T-cell (primary cell): Measurements from ENCODE around the gene C1QBP. TPM values are rescaled to one million over a fixed set of nuclear protein-coding genes. Genes with fewer than 3 reads are reported as not detected.
"Not testable (repeated sequence)": the region's sequence is repeated elsewhere in the genome, so short reads cannot be mapped to it uniquely, and the experiment has no call there.

Experiments used
- ATAC-seq, 4 experiments: fragments of 200-7000 bp in 3 of 4; fragments of 150-1000 bp in 1 of 4; cut with Tn5 transposase; replicated peaks in 1 of 4; 1 replicate in 3 of 4; 2 replicates in 1 of 4; pipeline ENCODE4 v1.10.0; 2021; ENCODE audit warnings: moderate library complexity in 3 of 4, mild to moderate bottlenecking in 2 of 4, moderate number of reproducible peaks in 1 of 4
- CTCF ChIA-PET, 2 donors: fragments of 300-600 bp; sonication (Branson Sonifier 250); formaldehyde crosslinking; loops; one replicate each; lab custom pipeline; 2022; ENCODE audit warnings: antibody characterized with exemption in 2 of 2; lab: Charles Lee
- POLR2A ChIA-PET, 2 donors: fragments of 300-600 bp; sonication (Branson Sonifier 250); formaldehyde crosslinking; loops; one replicate each; lab custom pipeline; 2022; ENCODE audit warnings: antibody characterized with exemption in 2 of 2; lab: Charles Lee
- DNase-seq, 35 experiments: peaks; one replicate each; pipeline versions ENCODE4 v3.0.0 to v3.0.0-alpha.2; 2013 to 2023
- H3K27ac ChIP-seq: one replicate; pipeline ENCODE4 v1.5.1; 2013; ENCODE audit warnings: low read length
- H3K27me3 ChIP-seq, 2 experiments: replicated peaks in 1 of 2; 1 replicate in 1 of 2; 2 replicates in 1 of 2; pipeline versions ENCODE4 v1.6.1 to v1.7.0; 2013; ENCODE audit warnings: low read length in 1 of 2, mixed read lengths in 1 of 2; ENCODE audit not compliant: control insufficient read depth in 2 of 2, insufficient read depth in 2 of 2; ENCODE audit errors: extremely low read depth in 1 of 2
- H3K36me3 ChIP-seq, 2 donors: 1 replicate in 1 of 2; 2 replicates in 1 of 2; pipeline versions ENCODE4 v1.6.1 to v1.7.0; 2013; ENCODE audit warnings: low read length in 1 of 2; ENCODE audit not compliant: control insufficient read depth in 2 of 2, insufficient read depth in 1 of 2; ENCODE audit errors: extremely low read depth in 1 of 2
- H3K4me1 ChIP-seq, 2 experiments: 1 replicate in 1 of 2; 2 replicates in 1 of 2; pipeline versions ENCODE4 v1.6.1 to v1.7.0; 2013; ENCODE audit warnings: low read length in 2 of 2, mixed read lengths in 1 of 2; ENCODE audit not compliant: insufficient read depth in 2 of 2, control insufficient read depth in 1 of 2; ENCODE audit errors: extremely low read depth in 1 of 2
- H3K4me3 ChIP-seq, 2 donors: 1 replicate in 1 of 2; 2 replicates in 1 of 2; pipeline versions ENCODE4 v1.5.1 to v1.7.0; 2013; ENCODE audit warnings: mild to moderate bottlenecking in 2 of 2, low read length in 1 of 2, moderate library complexity in 1 of 2; ENCODE audit not compliant: control insufficient read depth in 1 of 2; ENCODE audit errors: extremely low read depth in 1 of 2
- H3K9me3 ChIP-seq: 2 replicates; pipeline ENCODE4 v1.7.0; 2013
- H3K27ac Mint-ChIP-seq, 2 donors: one replicate each; pipeline ENCODE4 v1.8.0; 2020 to 2021; ENCODE audit warnings: mild to moderate bottlenecking in 2 of 2, mixed read lengths in 2 of 2
- H3K27me3 Mint-ChIP-seq, 2 donors: one replicate each; pipeline ENCODE4 v1.8.0; 2021 to 2022; ENCODE audit warnings: mixed read lengths in 2 of 2
- H3K36me3 Mint-ChIP-seq: one replicate; pipeline ENCODE4 v1.8.0; 2021; ENCODE audit warnings: mixed read lengths
- H3K4me1 Mint-ChIP-seq, 3 donors: one replicate each; pipeline ENCODE4 v1.8.0; 2020 to 2022; ENCODE audit warnings: mixed read lengths in 3 of 3, mild to moderate bottlenecking in 1 of 3
- H3K4me3 Mint-ChIP-seq, 3 donors: one replicate each; pipeline ENCODE4 v1.8.0; 2020 to 2022; ENCODE audit warnings: mild to moderate bottlenecking in 3 of 3, mixed read lengths in 3 of 3, moderate library complexity in 3 of 3
- H3K9me3 Mint-ChIP-seq, 3 donors: one replicate each; pipeline ENCODE4 v1.8.0; 2020 to 2022; ENCODE audit warnings: mixed read lengths in 3 of 3
- WGBS: methylation state at CpG from one replicate; pipeline ENCODE4 v1.1.5; 2013; ENCODE audit warnings: missing lambda C conversion rate; ENCODE audit not compliant: insufficient coverage; 5-methylcytosine and 5-hydroxymethylcytosine counted together
- total RNA-seq, 35 experiments: library from RNA in 6 of 35; stranded (reverse) in 6 of 35; fragments of 120-200 nt in 1 of 35; gene quantifications; one replicate each; pipeline versions ENCODE4 v1.2.1 to v1.2.4 and lab custom pipeline; 2013 to 2026

The C1QBP gene
- total RNA-seq, 5 donors from 2014 or later (not counting 1 experiment from before 2014, with no cell fraction given), result 60.1 to 102 (median 93.5) TPM

GRCh38 chr17:5437721-5438317 lies 1.1 kb downstream of the C1QBP start:
- POLR2A ChIA-PET, result interaction anchor here in 1 of 2 donors (0.6 kb wide), 1 partner anchor 34 kb away, joined by 3 read pairs; no protein-coding TSS in a partner anchor
- no peaks in the 10 kb centered on the region for H3K27me3 ChIP-seq
- CTCF ChIA-PET, result interaction anchor here in 1 of 2 donors (1.9 kb wide), 1 partner anchor 14 kb away, joined by 5 read pairs; no protein-coding TSS in a partner anchor
- peaks cover 32% of the 10 kb centered on the region for H3K36me3 Mint-ChIP-seq
- no CpG with 5 or more reads among the region's 5 CpGs for WGBS
- H3K4me1 ChIP-seq, result peaks cover 7 to 22% of the 10 kb centered on the region in 2 experiments
- H3K4me3 Mint-ChIP-seq, result peak overlapping the region; percentile 73 to 84 (median 79)
- H3K9me3 Mint-ChIP-seq, result no peaks in the 10 kb centered on the region
- peak overlapping the region; percentile 77 to 86 for H3K27ac Mint-ChIP-seq
- H3K36me3 ChIP-seq, result peaks cover 14 to 45% of the 10 kb centered on the region in 2 donors
- ATAC-seq (no peak), DNase-seq (peak in 1 of 35 experiments; percentile 13)
- no peaks in the 10 kb centered on the region for H3K27me3 Mint-ChIP-seq
- peak overlapping the region in 1 of 2 donors; percentile 69 for H3K4me3 ChIP-seq
- H3K27ac ChIP-seq, result peak overlapping the region; percentile 54
- no peaks in the 10 kb centered on the region for H3K9me3 ChIP-seq
- peaks cover 33 to 41% (median 40%) of the 10 kb centered on the region in 3 donors for H3K4me1 Mint-ChIP-seq

- WGBS, result 33% methylated on average over 1 of the region's 12 CpGs
- Mint-ChIP-seq H3K4me1 (peaks cover 33 to 41% (median 40%) of the 10 kb centered on the region in 3 donors), H3K36me3 (peaks cover 46% of the 10 kb centered on the region), H3K27ac (peak overlapping the region; percentile 12 to 19)
- not testable (repeated sequence) for H3K27me3 Mint-ChIP-seq, H3K9me3 ChIP-seq, ATAC-seq, H3K4me3 ChIP-seq, H3K27ac ChIP-seq, H3K9me3 Mint-ChIP-seq, H3K4me3 Mint-ChIP-seq, H3K27me3 ChIP-seq
- peak in 1 of 35 experiments; percentile 5 for DNase-seq
- ChIA-PET POLR2A (interaction anchor here in 1 of 2 donors (0.6 kb wide), 2 partner anchors 14 to 996 kb away, joined by 3 to 4 read pairs; no protein-coding TSS in a partner anchor), CTCF (interaction anchor here in 1 of 2 donors (0.7 kb wide), 1 partner anchor 1740 kb away, joined by 4 read pairs; no protein-coding TSS in a partner anchor)
- Histone ChIP-seq H3K36me3 (peaks cover 22 to 60% of the 10 kb centered on the region in 2 donors), H3K4me1 (peaks cover 7 to 22% of the 10 kb centered on the region in 2 experiments)
These were observed 3.1 kb downstream of the C1QBP start for GRCh38 chr17:5435781-5436315.

GRCh38 chr17:5434984-5435383 lies 4.0 kb downstream of the C1QBP start:
- peaks cover 51% of the 10 kb centered on the region for H3K36me3 Mint-ChIP-seq
- POLR2A ChIA-PET, result no interaction called here

GRCh38 chr17:5431949-5432556 lies 6.9 kb downstream of the C1QBP start:
- H3K4me1 ChIP-seq, result peaks cover 0 to 4% of the 10 kb centered on the region in 2 experiments
- Mint-ChIP-seq H3K4me1 (peaks cover 11 to 18% (median 16%) of the 10 kb centered on the region in 3 donors), H3K36me3 (peaks cover 68% of the 10 kb centered on the region), H3K4me3 (no peak overlapping the region), H3K27ac (no peak overlapping the region), H3K27me3 (no peaks in the 10 kb centered on the region), H3K9me3 (no peaks in the 10 kb centered on the region)
- CTCF ChIA-PET, result no interaction called here
- POLR2A ChIA-PET, result no interaction called here
- ATAC-seq (no peak), DNase-seq (no peak)
- no peaks in the 10 kb centered on the region for H3K9me3 ChIP-seq
- H3K27ac ChIP-seq, result no peak overlapping the region
- H3K27me3 ChIP-seq, result no peaks in the 10 kb centered on the region
- WGBS, result 100% methylated on average over 1 of the region's 3 CpGs
- no peak overlapping the region for H3K4me3 ChIP-seq
- peaks cover 28 to 84% of the 10 kb centered on the region in 2 donors for H3K36me3 ChIP-seq

More at GRCh38 chr17:5434984-5435383, 4.0 kb downstream of the C1QBP start:
- Histone ChIP-seq H3K4me3 (no peak overlapping the region), H3K36me3 (peaks cover 25 to 66% of the 10 kb centered on the region in 2 donors), H3K27me3 (no peaks in the 10 kb centered on the region), H3K27ac (no peak overlapping the region), H3K9me3 (no peaks in the 10 kb centered on the region), H3K4me1 (peaks cover 7 to 22% of the 10 kb centered on the region in 2 experiments)
- no peak overlapping the region for H3K4me3 Mint-ChIP-seq
- 92% methylated on average over 2 of the region's 2 CpGs for WGBS
- CTCF ChIA-PET, result no interaction called here
- H3K27ac Mint-ChIP-seq, result peak overlapping the region; percentile 44 to 46
- no peaks in the 10 kb centered on the region for H3K9me3 Mint-ChIP-seq
- ATAC-seq, result no peak
- H3K27me3 Mint-ChIP-seq, result no peaks in the 10 kb centered on the region
- no peak for DNase-seq
- peaks cover 32 to 39% (median 38%) of the 10 kb centered on the region in 3 donors for H3K4me1 Mint-ChIP-seq

GRCh38 chr17:5431234-5431633 lies 7.7 kb downstream of the C1QBP start:
- H3K27me3 ChIP-seq, result not testable (repeated sequence)

GRCh38 chr17:5430413-5430999 lies 8.4 kb downstream of the C1QBP start:
- Mint-ChIP-seq H3K9me3 (no peaks in the 10 kb centered on the region), H3K27ac (peak overlapping the region in 1 of 2 donors; percentile 11), H3K36me3 (peaks cover 68% of the 10 kb centered on the region), H3K4me3 (no peak overlapping the region), H3K27me3 (no peaks in the 10 kb centered on the region), H3K4me1 (peaks cover 0 to 6% (median 5%) of the 10 kb centered on the region in 3 donors)
- no peak for ATAC-seq
- ChIA-PET CTCF (interaction anchor here in 1 of 2 donors (0.6 kb wide), 1 partner anchor 35 kb away, joined by 3 read pairs; no protein-coding TSS in a partner anchor), POLR2A (interaction anchor here in 1 of 2 donors (0.5 kb wide), 1 partner anchor 8 kb away, joined by 3 read pairs; no protein-coding TSS in a partner anchor)
- no peak overlapping the region for H3K4me3 ChIP-seq
- peaks cover 33 to 89% of the 10 kb centered on the region in 2 donors for H3K36me3 ChIP-seq
- H3K9me3 ChIP-seq, result no peaks in the 10 kb centered on the region
- H3K4me1 ChIP-seq, result no peaks in the 10 kb centered on the region
- no peaks in the 10 kb centered on the region for H3K27me3 ChIP-seq
- DNase-seq, result no peak
- no CpG with 5 or more reads among the region's 3 CpGs for WGBS
- no peak overlapping the region for H3K27ac ChIP-seq

More at GRCh38 chr17:5431234-5431633, 7.7 kb downstream of the C1QBP start:
- H3K27me3 Mint-ChIP-seq, ATAC-seq, DNase-seq, H3K9me3 Mint-ChIP-seq, H3K27ac ChIP-seq, H3K4me3 Mint-ChIP-seq, H3K4me1 ChIP-seq, H3K4me1 Mint-ChIP-seq, H3K9me3 ChIP-seq, H3K4me3 ChIP-seq: not testable (repeated sequence)
- peaks cover 33 to 87% of the 10 kb centered on the region in 2 donors for H3K36me3 ChIP-seq
- Mint-ChIP-seq H3K27ac (peak overlapping the region; percentile 11 to 16), H3K36me3 (peaks cover 65% of the 10 kb centered on the region)
- POLR2A ChIA-PET, result interaction anchor here in 1 of 2 donors (0.5 kb wide), 1 partner anchor 7 kb away, joined by 3 read pairs; no protein-coding TSS in a partner anchor
- CTCF ChIA-PET, result interaction anchor here in 1 of 2 donors (0.6 kb wide), 1 partner anchor 34 kb away, joined by 3 read pairs; no protein-coding TSS in a partner anchor
- no CpG with 5 or more reads among the region's 5 CpGs for WGBS
